SH-SY5Y (cell line): Measurements from ENCODE around the gene SAMD4A.

ENCODE experiments used
- GATA2 ChIP-seq: IDR thresholded peaks from 2 replicates; pipeline ENCODE4 v1.6.1; 2011; ENCODE audit warnings: mild to moderate bottlenecking, low read depth, low read length
- GATA3 ChIP-seq: IDR thresholded peaks from 2 replicates; pipeline ENCODE4 v1.6.1; 2011; ENCODE audit warnings: low read depth, mild to moderate bottlenecking, low read length, moderate library complexity

SAMD4A gene

GRCh38 chr14:54727929-54728328, 161.0 kb downstream of the SAMD4A start:
- TF ChIP-seq GATA2 (no peak), GATA3 (no peak)

- TF ChIP-seq GATA2 (no peak), GATA3 (no peak)
Measured at GRCh38 chr14:54728700-54729527, 162.0 kb downstream of the SAMD4A start.

- no peak for TF ChIP-seq GATA3
- TF ChIP-seq GATA2, result no peak
Measured at GRCh38 chr14:54730156-54730961, 163.4 kb downstream of the SAMD4A start.

GRCh38 chr14:54734966-54735365, 168.0 kb downstream of the SAMD4A start:
- TF ChIP-seq GATA2, result no peak
- no peak for TF ChIP-seq GATA3

- TF ChIP-seq GATA3, result no peak
- no peak for TF ChIP-seq GATA2
Measured at GRCh38 chr14:54735424-54735823, 168.5 kb downstream of the SAMD4A start.

- TF ChIP-seq GATA3 (no peak), GATA2 (no peak)
Measured at GRCh38 chr14:54737132-54737711, 170.3 kb downstream of the SAMD4A start.

- TF ChIP-seq GATA2 (no peak), GATA3 (no peak)
Measured at GRCh38 chr14:54738009-54738408, 171.1 kb downstream of the SAMD4A start.

- TF ChIP-seq GATA3, result no peak
- TF ChIP-seq GATA2, result no peak
Measured at GRCh38 chr14:54739514-54739913, 172.6 kb downstream of the SAMD4A start.

GRCh38 chr14:54742492-54743350, 175.8 kb downstream of the SAMD4A start:
- TF ChIP-seq GATA2 (no peak), GATA3 (no peak)

GRCh38 chr14:54743382-54743781, 176.5 kb downstream of the SAMD4A start:
- TF ChIP-seq GATA2, result no peak
- no peak for TF ChIP-seq GATA3

- TF ChIP-seq GATA2 (no peak), GATA3 (no peak)
Measured at GRCh38 chr14:54746019-54746418, 179.1 kb downstream of the SAMD4A start.

GRCh38 chr14:54747616-54748015, 180.7 kb downstream of the SAMD4A start:
- TF ChIP-seq GATA2 (0 out of 2 replicates have a peak, but pooled peaks have one; percentile 13), GATA3 (no peak)

- TF ChIP-seq GATA2, result no peak
- no peak for TF ChIP-seq GATA3
Measured at GRCh38 chr14:54749180-54749579, 182.3 kb downstream of the SAMD4A start.
